Measurements from ENCODE around the gene ACAD8.

- TF ChIP-seq POLR2A (IDR thresholded peaks at IDR 0.05; ENCODE audit: low read depth, low read length) (no peak), POLR2AphosphoS5 (IDR thresholded peaks at IDR 0.05; ENCODE audit: low read depth, low read length) (no peak)
Observed at GRCh38 chr11:134252346-134253187, 801 bp upstream of the ACAD8 start.

Data from GM12891 (cell line).